ENCODE results near the gene KRTAP10-3. TPM values are rescaled to one million over a fixed set of nuclear protein-coding genes. Genes with fewer than 3 reads are reported as not detected.

Gene KRTAP10-3
- total RNA-seq, 1 donor from 2014 or later = not detected

DNA sequence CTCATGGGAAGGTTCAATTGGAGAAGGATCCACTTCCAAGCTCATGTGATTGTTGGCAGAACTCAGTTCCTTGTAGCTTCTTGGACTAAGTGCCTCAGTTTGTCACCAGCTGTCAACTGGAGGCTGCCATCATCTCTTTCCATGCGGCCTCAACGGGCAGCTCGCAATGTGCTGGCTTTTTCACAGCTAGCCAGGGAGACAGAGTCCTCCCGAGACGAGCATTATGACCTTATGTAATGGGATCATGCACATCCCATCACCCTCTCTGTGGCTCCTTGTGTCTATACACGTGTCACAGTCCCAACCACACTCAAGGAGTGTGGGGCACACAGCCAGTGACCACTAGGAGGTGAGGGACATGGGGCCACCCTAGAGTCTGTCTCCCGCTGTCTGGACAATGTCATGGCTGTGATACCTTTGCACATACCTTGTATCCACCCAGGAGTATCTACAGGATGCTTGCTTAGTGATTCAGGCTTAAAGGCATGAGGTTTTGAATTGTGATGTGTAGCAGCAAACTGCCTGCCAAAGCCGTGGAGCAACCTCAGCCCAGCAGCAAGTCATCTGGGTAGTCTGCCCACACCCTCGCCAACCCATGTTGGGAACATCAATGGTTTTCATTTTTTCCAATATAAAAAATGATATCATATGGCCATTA lies 37.6 kb upstream of the KRTAP10-3 start:
- Mint-ChIP-seq H3K27ac (ENCODE audit: unreplicated experiment) (no peak overlapping the region), H3K4me1 (ENCODE audit: low read depth, unreplicated experiment) (peaks cover 10% of the 10 kb centered on the region), H3K36me3 (ENCODE audit: unreplicated experiment) (peaks cover 6% of the 10 kb centered on the region), H3K27me3 (ENCODE audit: unreplicated experiment) (peaks cover 3% of the 10 kb centered on the region), H3K9me3 (ENCODE audit: unreplicated experiment) (peaks cover 12% of the 10 kb centered on the region), H3K4me3 (ENCODE audit: unreplicated experiment) (no peak overlapping the region)
- DNase-seq = no peak
- TF ChIP-seq, protein P1, sequence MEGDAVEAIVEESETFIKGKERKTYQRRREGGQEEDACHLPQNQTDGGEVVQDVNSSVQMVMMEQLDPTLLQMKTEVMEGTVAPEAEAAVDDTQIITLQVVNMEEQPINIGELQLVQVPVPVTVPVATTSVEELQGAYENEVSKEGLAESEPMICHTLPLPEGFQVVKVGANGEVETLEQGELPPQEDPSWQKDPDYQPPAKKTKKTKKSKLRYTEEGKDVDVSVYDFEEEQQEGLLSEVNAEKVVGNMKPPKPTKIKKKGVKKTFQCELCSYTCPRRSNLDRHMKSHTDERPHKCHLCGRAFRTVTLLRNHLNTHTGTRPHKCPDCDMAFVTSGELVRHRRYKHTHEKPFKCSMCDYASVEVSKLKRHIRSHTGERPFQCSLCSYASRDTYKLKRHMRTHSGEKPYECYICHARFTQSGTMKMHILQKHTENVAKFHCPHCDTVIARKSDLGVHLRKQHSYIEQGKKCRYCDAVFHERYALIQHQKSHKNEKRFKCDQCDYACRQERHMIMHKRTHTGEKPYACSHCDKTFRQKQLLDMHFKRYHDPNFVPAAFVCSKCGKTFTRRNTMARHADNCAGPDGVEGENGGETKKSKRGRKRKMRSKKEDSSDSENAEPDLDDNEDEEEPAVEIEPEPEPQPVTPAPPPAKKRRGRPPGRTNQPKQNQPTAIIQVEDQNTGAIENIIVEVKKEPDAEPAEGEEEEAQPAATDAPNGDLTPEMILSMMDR (IDR thresholded peaks at IDR 0.05; ENCODE audit: partially characterized antibody, unreplicated experiment) = no peak

DNA sequence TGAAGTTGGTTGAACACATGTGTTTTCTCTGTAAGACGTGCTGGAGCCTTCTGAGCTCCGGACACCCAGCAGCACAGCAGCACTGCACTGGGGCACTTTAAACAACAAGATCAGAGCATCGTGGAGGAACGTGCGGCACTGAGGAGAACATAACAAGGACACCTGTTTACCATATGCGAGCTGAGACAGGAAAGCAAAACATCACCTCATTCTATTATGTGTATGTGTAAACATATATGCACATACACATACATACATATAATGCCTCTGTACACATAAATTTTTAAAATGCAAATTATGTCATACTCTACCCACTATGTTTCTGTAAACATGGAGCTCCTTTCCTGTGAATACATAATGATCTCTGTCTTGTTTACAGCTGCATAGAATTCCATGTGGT lies 36.9 kb upstream of the KRTAP10-3 start:
- H3K4me3 Mint-ChIP-seq (ENCODE audit: unreplicated experiment) = no peak overlapping the region
- TF ChIP-seq, protein P1 (IDR thresholded peaks at IDR 0.05; ENCODE audit: partially characterized antibody, unreplicated experiment) = no peak
- H3K9me3 Mint-ChIP-seq (ENCODE audit: unreplicated experiment) = peaks cover 12% of the 10 kb centered on the region
- H3K27ac Mint-ChIP-seq (ENCODE audit: unreplicated experiment) = no peak overlapping the region
- peaks cover 12% of the 10 kb centered on the region for H3K4me1 Mint-ChIP-seq (ENCODE audit: low read depth, unreplicated experiment)
- H3K27me3 Mint-ChIP-seq (ENCODE audit: unreplicated experiment) = peaks cover 8% of the 10 kb centered on the region
- H3K36me3 Mint-ChIP-seq (ENCODE audit: unreplicated experiment) = peaks cover 6% of the 10 kb centered on the region
- no peak for DNase-seq

DNA sequence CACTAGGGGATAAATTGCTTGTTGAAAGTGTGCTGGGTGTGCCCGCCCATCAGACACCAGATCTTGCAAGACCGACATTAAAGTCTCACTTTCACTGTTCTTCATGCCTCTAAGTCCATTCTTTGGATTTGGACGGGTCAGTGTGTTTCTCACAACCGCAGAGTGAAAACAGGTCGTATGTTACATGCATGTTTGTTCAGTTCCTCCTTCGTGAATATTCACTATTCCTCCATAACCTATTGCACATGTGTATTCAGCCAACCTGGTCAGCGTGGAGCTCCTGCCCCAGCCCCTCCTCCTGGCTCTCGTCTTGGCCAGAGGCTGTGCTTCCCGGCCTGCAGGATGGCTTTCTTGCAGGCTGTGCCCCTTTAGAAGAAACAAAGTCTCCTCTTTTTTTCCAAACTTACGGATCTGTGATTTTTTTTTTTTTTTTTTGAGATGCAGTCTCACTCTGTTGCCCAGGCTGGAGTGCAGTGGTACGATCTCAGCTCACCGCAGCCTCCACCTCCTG lies 35.9 kb upstream of the KRTAP10-3 start:
- TF ChIP-seq, protein P1 (IDR thresholded peaks at IDR 0.05; ENCODE audit: partially characterized antibody, unreplicated experiment) = no peak
- Mint-ChIP-seq H3K27me3 (ENCODE audit: unreplicated experiment) (peaks cover 8% of the 10 kb centered on the region), H3K36me3 (ENCODE audit: unreplicated experiment) (peaks cover 6% of the 10 kb centered on the region), H3K9me3 (ENCODE audit: unreplicated experiment) (peaks cover 10% of the 10 kb centered on the region), H3K27ac (ENCODE audit: unreplicated experiment) (no peak overlapping the region), H3K4me1 (ENCODE audit: low read depth, unreplicated experiment) (peaks cover 12% of the 10 kb centered on the region), H3K4me3 (ENCODE audit: unreplicated experiment) (no peak overlapping the region)
- DNase-seq = no peak

DNA sequence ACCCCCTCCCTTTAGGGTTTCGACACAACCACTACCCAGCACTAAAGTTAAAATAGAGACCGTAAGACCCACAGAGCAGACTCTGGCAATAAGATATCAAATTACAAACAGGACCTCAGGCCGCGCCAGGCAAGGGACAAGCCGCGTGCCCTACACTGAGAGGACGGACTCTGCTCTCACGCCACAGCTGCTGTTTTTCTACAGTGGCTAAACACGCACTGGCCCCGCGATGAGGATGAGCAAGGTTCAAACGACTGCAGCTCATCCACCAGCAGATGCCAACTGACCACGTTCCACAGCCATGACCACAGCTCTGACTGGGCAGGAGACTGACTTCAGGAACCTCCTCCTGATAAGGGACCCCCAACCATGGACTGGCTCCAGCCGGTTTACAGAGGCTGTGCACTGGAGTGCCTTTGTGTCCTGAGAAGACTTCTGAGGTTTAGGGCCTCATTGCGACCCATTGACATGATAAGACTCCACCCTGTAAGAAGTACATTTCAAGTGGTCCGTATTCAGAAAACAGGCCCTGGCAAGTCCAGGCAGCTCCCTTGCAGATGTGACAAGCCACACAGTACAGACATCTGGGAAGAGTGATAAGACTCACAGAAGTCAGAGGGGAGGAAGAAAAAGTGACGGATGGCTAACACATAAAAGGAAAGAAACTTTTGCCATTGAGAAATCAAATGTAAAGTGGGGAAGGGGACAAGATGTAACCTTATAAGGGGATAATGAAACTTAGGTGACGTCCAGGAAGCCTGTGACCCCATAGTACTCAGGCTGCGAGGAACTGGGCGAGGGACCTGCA lies 35.2 kb upstream of the KRTAP10-3 start:
- DNase-seq = no peak
- H3K27ac Mint-ChIP-seq (ENCODE audit: unreplicated experiment) = peak overlapping the region; percentile 77
- H3K9me3 Mint-ChIP-seq (ENCODE audit: unreplicated experiment) = peaks cover 10% of the 10 kb centered on the region
- H3K27me3 Mint-ChIP-seq (ENCODE audit: unreplicated experiment) = peaks cover 8% of the 10 kb centered on the region
- H3K4me1 Mint-ChIP-seq (ENCODE audit: low read depth, unreplicated experiment) = peaks cover 12% of the 10 kb centered on the region
- peaks cover 5% of the 10 kb centered on the region for H3K36me3 Mint-ChIP-seq (ENCODE audit: unreplicated experiment)
- no peak overlapping the region for H3K4me3 Mint-ChIP-seq (ENCODE audit: unreplicated experiment)
- TF ChIP-seq, protein P1 (IDR thresholded peaks at IDR 0.05; ENCODE audit: partially characterized antibody, unreplicated experiment) = no peak

All from glutamatergic neuron (in vitro differentiated cells).